Activated CD8-positive, alpha-beta T cell treated with anti-CD3 and anti-CD28 coated beads for 36 hours (primary cell): Measurements from ENCODE around the gene ATP6V0E1. TPM values are rescaled to one million over a fixed set of nuclear protein-coding genes. Genes with fewer than 3 reads are reported as not detected.

Experiments used
- ATAC-seq: fragments of 200-7000 bp; cut with Tn5 transposase; one replicate; pipeline ENCODE4 v1.10.0; 2021; ENCODE audit warnings: mild to moderate bottlenecking, moderate library complexity
- CTCF ChIA-PET: fragments of 350-600 bp; sonication (Branson Sonifier 250); formaldehyde crosslinking; loops from one replicate; lab custom pipeline; 2021; ENCODE audit warnings: antibody characterized with exemption; lab: Charles Lee
- POLR2A ChIA-PET: fragments of 350-600 bp; sonication (Branson Sonifier 250); formaldehyde crosslinking; loops from one replicate; lab custom pipeline; 2021; ENCODE audit warnings: antibody characterized with exemption; lab: Charles Lee
- DNase-seq: peaks from one replicate; pipeline ENCODE4 v3.0.0-alpha.2; 2020
- H3K27ac Mint-ChIP-seq: one replicate; pipeline ENCODE4 v1.8.0; 2021; ENCODE audit warnings: mild to moderate bottlenecking, mixed read lengths
- H3K27me3 Mint-ChIP-seq: one replicate; pipeline ENCODE4 v1.8.0; 2021; ENCODE audit warnings: mixed read lengths
- H3K36me3 Mint-ChIP-seq: one replicate; pipeline ENCODE4 v1.8.0; 2021; ENCODE audit warnings: low read depth, mixed read lengths
- H3K4me1 Mint-ChIP-seq: one replicate; pipeline ENCODE4 v1.8.0; 2021; ENCODE audit warnings: low read depth, mixed read lengths
- H3K4me3 Mint-ChIP-seq: one replicate; pipeline ENCODE4 v1.8.0; 2021; ENCODE audit warnings: mild to moderate bottlenecking, moderate library complexity, mixed read lengths
- H3K9me3 Mint-ChIP-seq: one replicate; pipeline ENCODE4 v1.8.0; 2021; ENCODE audit warnings: mixed read lengths
- intact Hi-C: fragments of 100-400 bp; cut with micrococcal nuclease; formaldehyde crosslinking; loops from one replicate; pipeline ENCODE4 v1.10.0; 2022
- total RNA-seq, 2 experiments: library from RNA; stranded (reverse); gene quantifications; one replicate each; pipeline ENCODE4 v1.2.3, GENCODE V29; 2021
- TF ChIP-seq, protein P1 (sequence below): fragments of 200-600 bp; IDR thresholded peaks from one replicate; pipeline ENCODE4 v1.8.0; 2022; ENCODE audit warnings: antibody characterized with exemption, mild to moderate bottlenecking

ATP6V0E1 gene
- 10 to 100 TPM; 68.0 to 79.8 TPM for total RNA-seq

DNA sequence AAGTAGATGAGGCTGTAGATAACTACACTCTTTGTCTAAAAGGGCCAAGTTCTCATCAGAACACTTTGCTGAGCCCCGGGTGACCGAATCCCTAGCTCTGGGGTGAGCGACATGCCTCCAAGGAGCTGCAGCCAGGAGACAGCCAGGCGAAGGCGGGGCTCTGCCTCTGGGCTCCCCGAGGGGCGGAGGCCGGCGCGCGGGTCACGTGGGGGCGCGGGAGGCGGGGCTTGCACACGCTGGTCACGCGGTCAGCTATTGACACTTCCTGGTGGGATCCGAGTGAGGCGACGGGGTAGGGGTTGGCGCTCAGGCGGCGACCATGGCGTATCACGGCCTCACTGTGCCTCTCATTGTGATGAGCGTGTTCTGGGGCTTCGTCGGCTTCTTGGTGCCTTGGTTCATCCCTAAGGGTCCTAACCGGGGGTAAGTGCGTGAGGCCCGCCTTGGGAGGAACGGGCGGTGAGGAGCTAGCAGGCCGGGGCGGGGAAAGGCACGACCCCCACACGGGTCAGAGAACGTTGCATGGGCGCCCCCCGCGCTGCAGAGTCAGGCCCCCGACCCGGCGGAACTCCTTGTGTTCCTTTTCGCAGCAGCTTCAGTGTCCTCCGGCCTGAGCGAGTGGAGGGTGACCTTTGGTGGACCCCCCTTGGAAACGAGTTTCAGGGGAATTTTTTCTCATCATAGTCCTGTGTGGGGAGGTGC is at the start of gene ATP6V0E1:
ATP6V0E1 (plus strand) TSS at position 230 of the 702 bp plus-strand sequence; CDS start at position 320, 90 bp downstream.
- Mint-ChIP-seq H3K4me3 (peak within 1 kb of the TSS; percentile 91), H3K4me1 (peaks cover 28% of the 10 kb centered on the region), H3K27ac (peak within 1 kb of the TSS; percentile 98), H3K27me3 (no peaks in the 10 kb centered on the region), H3K9me3 (no peaks in the 10 kb centered on the region), H3K36me3 (peaks cover 20% of the 10 kb centered on the region)
- peak; percentile 96 for DNase-seq
- ChIA-PET POLR2A (interaction anchor here (0.7 to 2.5 kb wide), 29 partner anchors 9 to 632 kb away, joined by 3 to 24 read pairs (median 5); partner anchors contain the start of genes BNIP1, DUSP1, RPL26L1 and STC2), CTCF (interaction anchor here (0.6 to 4.3 kb wide), 31 partner anchors 11 to 632 kb away, joined by 3 to 37 read pairs (median 4); partner anchors contain the start of genes BNIP1, RPL26L1 and STC2)
- TF ChIP-seq, protein P1, sequence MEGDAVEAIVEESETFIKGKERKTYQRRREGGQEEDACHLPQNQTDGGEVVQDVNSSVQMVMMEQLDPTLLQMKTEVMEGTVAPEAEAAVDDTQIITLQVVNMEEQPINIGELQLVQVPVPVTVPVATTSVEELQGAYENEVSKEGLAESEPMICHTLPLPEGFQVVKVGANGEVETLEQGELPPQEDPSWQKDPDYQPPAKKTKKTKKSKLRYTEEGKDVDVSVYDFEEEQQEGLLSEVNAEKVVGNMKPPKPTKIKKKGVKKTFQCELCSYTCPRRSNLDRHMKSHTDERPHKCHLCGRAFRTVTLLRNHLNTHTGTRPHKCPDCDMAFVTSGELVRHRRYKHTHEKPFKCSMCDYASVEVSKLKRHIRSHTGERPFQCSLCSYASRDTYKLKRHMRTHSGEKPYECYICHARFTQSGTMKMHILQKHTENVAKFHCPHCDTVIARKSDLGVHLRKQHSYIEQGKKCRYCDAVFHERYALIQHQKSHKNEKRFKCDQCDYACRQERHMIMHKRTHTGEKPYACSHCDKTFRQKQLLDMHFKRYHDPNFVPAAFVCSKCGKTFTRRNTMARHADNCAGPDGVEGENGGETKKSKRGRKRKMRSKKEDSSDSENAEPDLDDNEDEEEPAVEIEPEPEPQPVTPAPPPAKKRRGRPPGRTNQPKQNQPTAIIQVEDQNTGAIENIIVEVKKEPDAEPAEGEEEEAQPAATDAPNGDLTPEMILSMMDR, result no peak
- ATAC-seq, result peak; percentile 89
- intact Hi-C loops, result loop anchor here (1.0 to 5.0 kb wide), 3 partner anchors 74 to 219 kb away; partner anchors contain the start of gene BNIP1

DNA sequence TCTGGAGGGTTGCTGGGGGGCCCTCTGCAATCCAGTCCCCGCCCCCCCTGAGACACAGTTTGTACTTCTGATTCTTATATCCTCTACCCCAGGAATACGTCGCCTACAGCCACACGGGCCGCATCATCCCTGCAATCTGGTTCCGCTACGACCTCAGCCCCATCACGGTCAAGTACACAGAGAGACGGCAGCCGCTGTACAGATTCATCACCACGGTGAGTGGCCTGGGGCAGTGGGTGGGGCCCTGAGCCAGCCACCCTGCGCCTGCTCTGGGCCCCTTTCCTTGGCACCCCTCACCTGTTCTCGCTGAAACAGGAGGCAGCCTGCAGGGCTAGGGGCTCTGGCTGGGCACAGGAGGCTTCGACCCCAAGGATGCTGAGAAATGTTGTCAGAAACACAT is 48.5 kb upstream of the ATP6V0E1 start:
- DNase-seq (no peak), ATAC-seq (no peak)
- intact Hi-C loops, result no loop called here
- peaks cover 14% of the 10 kb centered on the region for H3K36me3 Mint-ChIP-seq
- H3K9me3 Mint-ChIP-seq, result no peaks in the 10 kb centered on the region
- ChIA-PET POLR2A (no interaction called here), CTCF (interaction anchor here (0.6 to 16.4 kb wide), 2 partner anchors 97 to 222 kb away, joined by 3 to 279 read pairs; no protein-coding TSS in a partner anchor)
- H3K4me3 Mint-ChIP-seq, result no peak overlapping the region
- TF ChIP-seq, protein P1, result no peak
- H3K27ac Mint-ChIP-seq, result no peak overlapping the region
- H3K4me1 Mint-ChIP-seq, result peaks cover 2% of the 10 kb centered on the region
- H3K27me3 Mint-ChIP-seq, result no peaks in the 10 kb centered on the region

DNA sequence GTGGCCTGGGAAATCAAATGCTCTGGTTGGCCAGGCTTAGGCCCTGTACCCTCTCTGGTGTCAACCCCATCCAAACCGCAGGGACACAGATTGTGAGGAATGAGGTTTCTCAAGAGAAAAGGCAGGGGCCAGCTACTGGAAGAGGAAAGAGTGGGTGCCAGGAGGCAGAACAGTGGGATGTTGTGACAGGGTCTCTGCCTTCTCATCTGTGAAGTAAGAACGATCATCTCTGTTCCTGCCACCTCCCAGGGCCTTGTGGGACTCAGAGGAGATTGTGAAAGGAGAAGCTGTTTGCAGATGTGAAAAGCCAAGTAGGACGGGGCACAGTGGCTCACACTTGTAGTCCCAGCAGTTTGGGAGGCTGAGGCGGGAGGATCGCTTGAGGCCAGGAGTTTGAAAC is 47.2 kb upstream of the ATP6V0E1 start:
- ChIA-PET CTCF (interaction anchor here (0.7 to 16.4 kb wide), 6 partner anchors 164 to 239 kb away, joined by 3 to 279 read pairs (median 4); no protein-coding TSS in a partner anchor), POLR2A (interaction anchor here (0.9 to 1.0 kb wide), 2 partner anchors 17 to 165 kb away, joined by 3 read pairs; partner anchors contain the start of gene DUSP1)
- Mint-ChIP-seq H3K36me3 (peaks cover 14% of the 10 kb centered on the region), H3K27ac (no peak overlapping the region), H3K27me3 (no peaks in the 10 kb centered on the region), H3K9me3 (no peaks in the 10 kb centered on the region), H3K4me1 (peaks cover 2% of the 10 kb centered on the region), H3K4me3 (no peak overlapping the region)
- intact Hi-C loops, result no loop called here
- TF ChIP-seq, protein P1, result no peak
- ATAC-seq (no peak), DNase-seq (no peak)

DNA sequence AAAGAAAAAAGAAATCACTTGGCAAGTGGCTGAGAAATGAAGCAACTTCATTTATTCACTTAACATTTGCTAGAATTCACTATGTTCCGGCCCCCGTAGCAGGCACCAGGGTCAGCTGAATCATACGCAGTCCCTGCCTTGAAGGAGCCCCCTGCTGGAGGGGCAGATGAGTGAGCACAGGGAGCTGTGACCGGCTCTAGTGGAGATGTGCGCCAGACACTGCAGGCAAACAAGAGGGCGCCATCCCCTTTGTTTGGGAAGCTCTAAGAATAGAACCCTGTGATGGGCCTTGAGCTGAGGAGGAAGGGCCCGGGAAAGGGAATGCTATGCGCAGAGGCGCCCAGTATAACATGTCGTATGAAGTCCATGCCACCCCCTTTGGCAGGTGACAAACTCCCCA is 44.5 kb upstream of the ATP6V0E1 start:
- ChIA-PET POLR2A (no interaction called here), CTCF (interaction anchor here (16.4 kb wide), 1 partner anchor 226 kb away, joined by 279 read pairs; no protein-coding TSS in a partner anchor)
- intact Hi-C loops, result no loop called here
- ATAC-seq (peak; percentile 47), DNase-seq (peak; percentile 37)
- H3K27me3 Mint-ChIP-seq, result no peaks in the 10 kb centered on the region
- peaks cover 12% of the 10 kb centered on the region for H3K36me3 Mint-ChIP-seq
- no peak overlapping the region for H3K4me3 Mint-ChIP-seq
- no peak overlapping the region for H3K27ac Mint-ChIP-seq
- no peaks in the 10 kb centered on the region for H3K9me3 Mint-ChIP-seq
- no peaks in the 10 kb centered on the region for H3K4me1 Mint-ChIP-seq
- TF ChIP-seq, protein P1, result no peak
